OCI-LY7 (cell line): Measurements from ENCODE around the gene ACACA. TPM values are rescaled to one million over a fixed set of nuclear protein-coding genes. Genes with fewer than 3 reads are reported as not detected.

Experiments
- BruUV-seq: library from RNA; stranded (reverse); fragments of 400-500 nt; replicated peaks from 2 replicates; lab custom pipeline; 2021; lab: Mats Ljungman, UMichigan
- CTCF ChIA-PET: fragments of 300-600 bp; sonication (Branson Sonifier 250); formaldehyde crosslinking; loops from one replicate; lab custom pipeline; 2022; ENCODE audit warnings: antibody characterized with exemption; ENCODE audit not compliant: unreplicated experiment; lab: Charles Lee
- POLR2A ChIA-PET: fragments of 300-600 bp; sonication (Branson Sonifier 250); formaldehyde crosslinking; loops from one replicate; lab custom pipeline; 2022; ENCODE audit warnings: antibody characterized with exemption; lab: Charles Lee
- DNase-seq: peaks from one replicate; pipeline ENCODE4 v3.0.0-alpha.2; 2015; ENCODE audit warnings: low spot score
- H2AFZ ChIP-seq: fragments of 200-600 bp; sonication (generic), shearing (Covaris generic); 2 replicates; pipeline ENCODE4 v1.6.1; 2014; ENCODE audit warnings: mild to moderate bottlenecking, antibody characterized with exemption, low read length, moderate library complexity
- H3K27ac ChIP-seq: fragments of 200-600 bp; sonication (generic); 2 replicates; pipeline ENCODE4 v1.5.1; 2014; ENCODE audit warnings: mixed run types, low read depth, mild to moderate bottlenecking, moderate library complexity, low read length, inconsistent platforms; ENCODE audit not compliant: poor library complexity, severe bottlenecking
- H3K36me3 ChIP-seq: fragments of 200-600 bp; sonication (generic); 2 replicates; pipeline ENCODE4 v1.6.1; 2014; ENCODE audit warnings: mild to moderate bottlenecking, antibody characterized with exemption, low read length, moderate library complexity, mixed read lengths; ENCODE audit not compliant: insufficient read depth
- H3K4me1 ChIP-seq: fragments of 200-600 bp; sonication (generic); 2 replicates; pipeline ENCODE4 v1.5.1; 2014; ENCODE audit warnings: mild to moderate bottlenecking, low read length; ENCODE audit not compliant: insufficient read depth, poor library complexity, severe bottlenecking
- H3K4me2 ChIP-seq: fragments of 200-600 bp; sonication (generic); 2 replicates; pipeline ENCODE4 v1.6.1; 2014; ENCODE audit warnings: mild to moderate bottlenecking, low read length
- H3K4me3 ChIP-seq: fragments of 200-600 bp; sonication (generic); 2 replicates; pipeline ENCODE4 v1.5.1; 2014; ENCODE audit warnings: mild to moderate bottlenecking, low read depth, low read length; ENCODE audit not compliant: poor library complexity, severe bottlenecking
- H3K79me2 ChIP-seq: fragments of 200-600 bp; sonication (generic); 2 replicates; pipeline ENCODE4 v1.6.1; 2016; ENCODE audit warnings: low read depth, mild to moderate bottlenecking, low read length, moderate library complexity, mixed read lengths; ENCODE audit not compliant: insufficient read depth
- H3K9me2 ChIP-seq: fragments of 200-600 bp; sonication (generic); 2 replicates; pipeline ENCODE4 v1.6.1; 2016; ENCODE audit warnings: mild to moderate bottlenecking, low read length, mixed read lengths; ENCODE audit not compliant: insufficient read depth
- H3K9me3 ChIP-seq: fragments of 200-600 bp; sonication (generic); 2 replicates; pipeline ENCODE4 v1.6.1; 2014; ENCODE audit warnings: mild to moderate bottlenecking, mixed run types, low read length, mixed read lengths
- H4K20me1 ChIP-seq: fragments of 200-600 bp; sonication (generic); 2 replicates; pipeline ENCODE4 v1.6.1; 2014; ENCODE audit warnings: mild to moderate bottlenecking, antibody characterized with exemption, low read length, moderate library complexity, mixed read lengths; ENCODE audit not compliant: insufficient read depth
- EZH2phosphoT487 ChIP-seq: fragments of 200-600 bp; sonication (generic); IDR thresholded peaks from 2 replicates; pipeline ENCODE4 v1.6.1; 2018; ENCODE audit warnings: low read depth, borderline replicate concordance, mild to moderate bottlenecking, mixed run types, antibody characterized with exemption, low read length, moderate library complexity, mixed read lengths
- intact Hi-C: fragments of 100-400 bp; cut with micrococcal nuclease; formaldehyde crosslinking; loops from one replicate; pipeline ENCODE4 v1.10.0; 2022; ENCODE audit not compliant: unreplicated experiment
- total RNA-seq, 2 experiments: library from RNA; depleted of rRNA in 1 of 2; stranded (reverse); fragments of >200 nt in 1 of 2; shearing (Covaris generic) in 1 of 2; gene quantifications; 2 replicates each; pipeline ENCODE4 v1.2.3, GENCODE V29; 2014 to 2022
- TF ChIP-seq, protein P1 (sequence below): fragments of 200-600 bp; sonication (generic); conservative IDR thresholded peaks from 2 replicates; pipeline ENCODE4 v1.5.1; 2014; ENCODE audit warnings: mild to moderate bottlenecking, antibody characterized with exemption, low read length, moderate library complexity, mixed read lengths

Gene ACACA
- total RNA-seq, 2 experiments from 2014 or later: 32.1 to 98.3 TPM

DNA sequence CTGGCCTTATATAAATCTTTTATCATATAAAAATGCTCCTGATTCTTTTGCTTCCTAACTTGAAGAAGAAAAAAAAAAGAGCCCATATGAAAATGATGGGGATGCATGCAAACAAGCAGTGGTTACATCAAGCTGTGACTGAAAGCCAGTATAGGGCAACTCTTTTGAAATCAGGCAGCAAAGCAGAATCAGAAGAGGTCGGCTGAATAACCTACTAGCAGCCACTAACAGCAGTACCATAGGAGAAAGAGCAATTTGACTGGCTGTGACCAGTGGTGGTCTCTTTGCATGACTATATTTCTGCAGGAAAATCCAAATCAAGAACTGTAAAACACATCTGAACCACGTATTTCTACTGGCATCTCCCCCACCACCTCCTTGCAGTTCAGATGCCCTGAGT is 192.7 kb downstream of the ACACA start:
- Histone ChIP-seq H3K36me3 (peaks cover 42% of the 10 kb centered on the region), H4K20me1 (no peaks in the 10 kb centered on the region), H3K4me3 (no peak overlapping the region), H3K79me2 (no peaks in the 10 kb centered on the region), H3K27ac (no peak overlapping the region), H3K9me2 (no peaks in the 10 kb centered on the region), H3K9me3 (no peaks in the 10 kb centered on the region), H3K4me1 (no peaks in the 10 kb centered on the region), H2AFZ (no peak overlapping the region), H3K4me2 (no peak overlapping the region)
- intact Hi-C loops: no loop called here
- BruUV-seq: no TSS peak
- POLR2A ChIA-PET: interaction anchor here (0.7 kb wide), 1 partner anchor 56 kb away, joined by 5 read pairs; no protein-coding TSS in a partner anchor
- CTCF ChIA-PET: no interaction called here
- TF ChIP-seq, protein P1, sequence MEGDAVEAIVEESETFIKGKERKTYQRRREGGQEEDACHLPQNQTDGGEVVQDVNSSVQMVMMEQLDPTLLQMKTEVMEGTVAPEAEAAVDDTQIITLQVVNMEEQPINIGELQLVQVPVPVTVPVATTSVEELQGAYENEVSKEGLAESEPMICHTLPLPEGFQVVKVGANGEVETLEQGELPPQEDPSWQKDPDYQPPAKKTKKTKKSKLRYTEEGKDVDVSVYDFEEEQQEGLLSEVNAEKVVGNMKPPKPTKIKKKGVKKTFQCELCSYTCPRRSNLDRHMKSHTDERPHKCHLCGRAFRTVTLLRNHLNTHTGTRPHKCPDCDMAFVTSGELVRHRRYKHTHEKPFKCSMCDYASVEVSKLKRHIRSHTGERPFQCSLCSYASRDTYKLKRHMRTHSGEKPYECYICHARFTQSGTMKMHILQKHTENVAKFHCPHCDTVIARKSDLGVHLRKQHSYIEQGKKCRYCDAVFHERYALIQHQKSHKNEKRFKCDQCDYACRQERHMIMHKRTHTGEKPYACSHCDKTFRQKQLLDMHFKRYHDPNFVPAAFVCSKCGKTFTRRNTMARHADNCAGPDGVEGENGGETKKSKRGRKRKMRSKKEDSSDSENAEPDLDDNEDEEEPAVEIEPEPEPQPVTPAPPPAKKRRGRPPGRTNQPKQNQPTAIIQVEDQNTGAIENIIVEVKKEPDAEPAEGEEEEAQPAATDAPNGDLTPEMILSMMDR: no peak
- no peak for TF ChIP-seq EZH2phosphoT487
- DNase-seq: no peak

DNA sequence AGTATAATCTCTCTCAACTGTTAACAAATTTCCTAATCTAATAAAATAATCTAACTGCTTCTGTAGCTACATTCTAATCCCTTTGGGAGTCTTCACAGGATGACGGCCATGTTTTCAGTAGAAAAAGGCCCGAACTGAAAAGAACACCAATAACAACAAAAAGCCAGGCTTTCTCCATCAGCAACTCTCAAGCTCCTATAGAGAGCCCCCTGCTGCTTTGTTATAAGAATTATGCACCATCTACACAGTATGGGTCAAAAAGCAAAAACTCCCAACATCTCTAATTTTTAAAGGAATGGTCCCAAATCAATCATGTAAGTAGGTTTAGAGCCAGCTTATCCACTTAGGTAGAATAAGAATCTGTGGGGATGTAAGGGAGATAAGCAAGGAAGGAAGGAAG is 194.5 kb downstream of the ACACA start:
- intact Hi-C loops: no loop called here
- Histone ChIP-seq H3K79me2 (no peaks in the 10 kb centered on the region), H4K20me1 (no peaks in the 10 kb centered on the region), H3K9me2 (no peaks in the 10 kb centered on the region), H3K9me3 (no peaks in the 10 kb centered on the region), H3K4me1 (no peaks in the 10 kb centered on the region), H3K27ac (no peak overlapping the region), H3K36me3 (peaks cover 51% of the 10 kb centered on the region), H2AFZ (no peak overlapping the region), H3K4me2 (no peak overlapping the region), H3K4me3 (no peak overlapping the region)
- TF ChIP-seq, protein P1: peak; percentile 57
- TF ChIP-seq EZH2phosphoT487: no peak
- no TSS peak for BruUV-seq
- ChIA-PET CTCF (no interaction called here), POLR2A (interaction anchor here (0.7 kb wide), 1 partner anchor 1315 kb away, joined by 4 read pairs; no protein-coding TSS in a partner anchor)
- DNase-seq: no peak

DNA sequence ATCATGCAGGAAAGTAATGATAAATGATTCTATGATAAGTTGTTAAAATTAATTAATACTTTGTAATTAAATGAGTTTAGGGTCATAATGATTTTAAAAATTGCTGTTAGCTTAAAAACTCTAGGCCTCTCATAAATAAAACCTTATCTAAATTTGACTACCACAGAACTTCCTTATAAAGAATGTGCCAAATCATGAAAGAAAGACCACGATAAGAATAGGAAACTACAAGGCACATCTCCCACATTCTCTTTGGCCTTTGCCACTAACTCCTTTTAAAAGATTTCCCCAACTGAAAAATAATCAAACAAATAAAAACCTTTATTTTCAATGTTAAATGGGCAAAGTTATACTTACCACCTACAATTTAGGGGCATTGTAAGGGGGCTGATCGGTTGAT is 195.5 kb downstream of the ACACA start:
- H3K4me2 ChIP-seq: no peak overlapping the region
- no TSS peak for BruUV-seq
- H3K4me1 ChIP-seq: no peaks in the 10 kb centered on the region
- no peak overlapping the region for H2AFZ ChIP-seq
- no peak for DNase-seq
- peaks cover 51% of the 10 kb centered on the region for H3K36me3 ChIP-seq
- no peaks in the 10 kb centered on the region for H3K79me2 ChIP-seq
- no peaks in the 10 kb centered on the region for H4K20me1 ChIP-seq
- intact Hi-C loops: no loop called here
- TF ChIP-seq, protein P1: no peak
- no peak for TF ChIP-seq EZH2phosphoT487
- no peak overlapping the region for H3K4me3 ChIP-seq
- H3K9me3 ChIP-seq: no peaks in the 10 kb centered on the region
- CTCF ChIA-PET: no interaction called here
- no peak overlapping the region for H3K27ac ChIP-seq
- no peaks in the 10 kb centered on the region for H3K9me2 ChIP-seq
- POLR2A ChIA-PET: interaction anchor here (0.6 to 1.9 kb wide), 4 partner anchors 16 to 201 kb away, joined by 3 to 7 read pairs (median 4); no protein-coding TSS in a partner anchor
